DMS 273 (cell line): ENCODE results near the gene CD8A.
"Not testable (repeated sequence)": the region's sequence is repeated elsewhere in the genome, so short reads cannot be mapped to it uniquely, and the experiment has no call there.

Source experiments
- DNase-seq: peaks from one replicate; lab custom pipeline; 2025; ENCODE audit not compliant: unreplicated experiment; lab: John Stamatoyannopoulos, UW

The CD8A gene

DNA sequence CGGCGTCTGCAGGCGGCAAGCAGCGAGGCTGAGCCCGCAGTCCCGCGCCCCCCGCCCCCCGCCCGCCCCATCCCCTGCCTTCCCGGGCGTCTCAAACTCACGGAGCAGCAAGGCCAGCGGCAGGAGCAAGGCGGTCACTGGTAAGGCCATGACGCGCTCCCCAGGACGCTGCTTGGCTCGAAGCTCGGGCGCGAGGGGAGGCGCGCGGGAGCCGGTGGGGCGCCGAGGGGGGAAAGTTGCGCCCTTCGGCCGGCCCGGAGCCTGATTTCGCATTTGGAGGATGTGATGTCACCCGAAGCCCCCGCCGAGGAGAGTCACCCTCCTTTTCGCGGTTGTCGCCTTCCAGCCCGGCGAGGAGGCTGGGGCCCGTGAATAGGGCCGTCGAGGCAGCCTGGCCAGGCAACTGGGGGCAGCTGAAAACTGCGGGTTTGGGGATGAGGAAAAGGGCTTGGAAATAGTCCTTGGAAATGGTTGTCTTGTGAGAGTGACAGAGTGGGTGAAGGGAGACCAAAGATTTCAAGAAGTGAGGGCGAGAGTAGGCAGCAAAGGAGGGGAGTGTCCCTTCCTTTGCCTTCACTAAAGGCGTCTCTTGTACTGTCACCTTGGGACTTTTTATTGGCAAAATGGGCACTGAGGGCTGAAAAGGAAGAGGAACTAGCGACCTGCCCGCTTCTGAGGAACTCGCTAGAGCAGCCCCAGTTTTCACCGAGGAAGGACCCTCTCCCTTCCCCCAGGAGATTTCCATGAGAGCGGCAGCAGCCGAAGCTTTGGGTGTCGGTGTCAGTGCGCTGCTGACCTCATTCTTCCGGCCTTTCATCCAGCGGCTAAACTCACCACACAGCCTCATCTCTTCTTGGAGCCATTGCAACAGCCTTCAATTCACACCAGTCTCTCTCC, at the start of gene CD8A:
Gene CD8A, minus strand, starts transcription at position 238 of the 897 bp plus-strand sequence. Its CDS starts 88 bp downstream, at position 150.
- peak; percentile 48 for DNase-seq

DNA sequence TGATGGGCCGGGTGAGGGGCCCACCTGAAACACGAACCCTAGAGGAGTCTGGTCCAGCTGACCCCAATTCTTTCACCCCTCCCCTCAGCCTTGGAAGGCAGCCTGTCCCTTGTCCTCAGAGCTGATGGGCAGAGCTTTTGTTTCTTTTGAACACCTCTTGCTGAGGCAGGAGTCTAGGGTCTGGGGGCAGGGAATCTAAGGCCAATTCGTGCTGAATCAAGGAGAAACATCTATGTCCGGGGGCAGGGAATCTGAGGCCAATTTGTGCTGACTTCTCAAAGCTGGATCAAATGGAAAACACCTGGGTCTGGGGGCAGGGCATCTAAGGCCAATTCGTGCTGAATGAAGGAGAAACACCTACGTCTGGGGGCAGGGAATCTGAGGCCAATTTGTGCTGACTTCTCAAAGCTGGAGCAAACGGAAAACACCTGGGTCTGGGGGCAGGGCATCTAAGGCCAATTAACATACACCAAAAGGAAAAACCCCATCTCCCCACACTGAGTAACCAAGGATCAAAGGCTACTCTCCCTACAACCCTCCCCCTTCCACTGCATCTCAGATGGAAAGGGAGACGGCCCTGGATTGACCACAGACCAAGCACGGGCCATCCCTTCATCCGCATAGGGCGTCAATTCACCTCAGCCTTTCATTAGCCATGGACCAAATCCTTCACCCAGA, 49.3 kb upstream of the CD8A start:
- DNase-seq, result not testable (repeated sequence)

DNA sequence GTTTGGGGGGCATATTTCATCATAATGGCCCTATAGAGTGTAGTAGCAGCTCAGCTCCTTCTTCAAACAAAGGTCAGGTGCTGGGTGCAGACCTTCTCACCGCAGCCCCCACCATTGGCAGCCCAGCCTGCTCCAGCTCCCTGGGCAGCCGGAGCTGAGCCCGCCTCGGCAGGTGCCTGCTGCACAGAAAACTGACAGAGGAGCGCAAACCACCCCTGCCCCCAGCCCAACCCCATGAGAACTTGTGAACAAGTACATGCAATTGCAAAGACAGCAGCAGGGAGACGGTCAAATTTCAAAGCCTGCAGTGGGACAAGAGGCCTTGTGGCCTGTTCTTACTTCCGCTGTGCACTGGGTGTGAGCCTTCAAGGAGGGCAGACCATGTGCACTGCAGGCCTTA, 48.7 kb upstream of the CD8A start:
- not testable (repeated sequence) for DNase-seq

DNA sequence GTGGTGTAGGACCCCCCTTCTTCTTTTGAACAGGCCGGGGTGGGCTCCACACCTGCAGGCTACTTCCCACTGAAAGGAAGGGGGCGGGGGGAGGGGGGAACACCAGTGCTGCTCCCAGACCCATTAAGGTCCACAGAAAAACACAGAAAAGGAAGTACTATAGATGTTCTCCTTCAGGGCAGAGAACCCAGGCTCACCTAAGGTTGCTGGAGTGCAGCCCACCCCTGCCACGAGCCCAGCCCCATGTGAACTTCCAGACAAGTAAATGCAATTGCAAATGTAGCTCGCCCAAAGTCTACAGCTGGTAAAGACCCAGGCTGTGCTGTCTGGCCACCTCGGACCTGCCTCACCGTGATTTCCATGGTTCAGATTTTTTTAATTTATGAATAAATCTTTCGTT, 47.0 kb upstream of the CD8A start:
- DNase-seq, result not testable (repeated sequence)

DNA sequence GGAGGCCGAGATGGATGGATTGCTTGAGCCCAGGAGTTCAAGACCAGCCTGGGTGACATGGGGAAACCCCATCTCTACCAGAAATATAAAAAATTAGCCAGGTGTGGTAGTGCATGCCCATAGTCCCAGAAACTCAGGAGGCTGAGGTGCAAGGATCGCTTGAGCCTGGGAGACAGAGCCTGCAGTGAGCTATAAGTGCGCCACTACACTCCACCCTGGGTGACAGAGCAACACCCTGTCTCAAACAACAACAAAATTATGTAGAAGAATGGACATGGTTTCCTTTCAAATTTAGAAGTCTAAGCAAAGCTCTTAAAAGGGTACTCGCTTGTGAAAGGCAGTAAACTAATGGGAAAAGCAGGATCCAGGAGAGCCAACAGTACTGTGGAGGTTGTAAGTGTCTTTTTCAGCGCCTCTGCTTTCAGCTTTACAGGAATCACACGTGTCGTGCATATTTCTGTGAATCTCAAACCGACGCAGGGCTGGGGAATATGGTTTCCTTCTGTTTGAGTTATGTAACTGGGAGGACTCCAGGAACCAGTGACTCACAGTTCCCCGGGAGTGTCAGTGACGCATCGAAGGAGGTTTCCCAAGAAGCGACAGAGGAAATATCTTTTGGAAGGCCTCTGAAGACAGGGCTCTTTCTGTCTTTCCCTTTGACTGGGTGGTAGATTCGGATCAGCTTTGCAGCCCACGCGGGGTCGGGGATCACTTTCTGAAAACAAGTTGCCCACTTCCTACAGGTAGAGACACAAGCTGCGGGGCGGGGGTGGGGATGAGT, 46.4 kb upstream of the CD8A start:
- DNase-seq, result not testable (repeated sequence)

DNA sequence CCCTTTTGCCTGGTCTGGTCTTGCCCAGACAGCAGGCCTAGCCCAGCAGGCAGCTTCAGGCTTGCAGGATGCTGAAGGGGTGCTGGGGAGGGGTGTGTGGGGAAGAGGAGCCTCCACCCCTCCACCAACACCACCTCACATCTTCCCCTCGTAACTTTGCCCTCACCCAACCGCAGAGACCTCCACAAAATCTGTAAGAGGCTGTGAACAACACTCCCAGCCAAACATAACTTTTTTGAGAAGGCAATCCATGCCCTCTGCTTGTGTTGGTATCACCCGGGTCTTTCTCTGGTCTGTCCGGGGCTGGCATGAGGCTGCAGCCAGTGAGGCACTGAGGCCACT, 44.8 kb upstream of the CD8A start:
- not testable (repeated sequence) for DNase-seq

DNA sequence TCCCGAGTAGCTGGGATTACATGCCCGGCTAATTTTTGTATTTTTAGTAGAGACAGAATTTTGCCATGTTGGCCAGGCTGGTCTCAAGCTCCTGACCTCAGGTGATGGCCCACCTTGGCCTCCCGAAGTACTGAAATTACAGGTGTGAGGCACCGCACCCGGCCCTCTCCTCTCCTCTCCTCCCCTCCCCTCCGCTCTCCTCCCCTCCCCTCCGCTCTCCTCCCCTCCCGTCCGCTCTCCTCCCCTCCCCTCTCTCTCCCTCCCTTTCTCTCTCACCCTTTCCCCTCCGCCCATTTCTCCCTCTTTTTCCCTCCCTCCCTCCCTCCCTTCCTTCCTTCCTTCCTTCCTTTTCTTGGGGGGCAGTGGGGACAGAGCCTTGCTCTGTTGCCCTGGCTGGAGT, 42.6 kb upstream of the CD8A start:
- no peak for DNase-seq

DNA sequence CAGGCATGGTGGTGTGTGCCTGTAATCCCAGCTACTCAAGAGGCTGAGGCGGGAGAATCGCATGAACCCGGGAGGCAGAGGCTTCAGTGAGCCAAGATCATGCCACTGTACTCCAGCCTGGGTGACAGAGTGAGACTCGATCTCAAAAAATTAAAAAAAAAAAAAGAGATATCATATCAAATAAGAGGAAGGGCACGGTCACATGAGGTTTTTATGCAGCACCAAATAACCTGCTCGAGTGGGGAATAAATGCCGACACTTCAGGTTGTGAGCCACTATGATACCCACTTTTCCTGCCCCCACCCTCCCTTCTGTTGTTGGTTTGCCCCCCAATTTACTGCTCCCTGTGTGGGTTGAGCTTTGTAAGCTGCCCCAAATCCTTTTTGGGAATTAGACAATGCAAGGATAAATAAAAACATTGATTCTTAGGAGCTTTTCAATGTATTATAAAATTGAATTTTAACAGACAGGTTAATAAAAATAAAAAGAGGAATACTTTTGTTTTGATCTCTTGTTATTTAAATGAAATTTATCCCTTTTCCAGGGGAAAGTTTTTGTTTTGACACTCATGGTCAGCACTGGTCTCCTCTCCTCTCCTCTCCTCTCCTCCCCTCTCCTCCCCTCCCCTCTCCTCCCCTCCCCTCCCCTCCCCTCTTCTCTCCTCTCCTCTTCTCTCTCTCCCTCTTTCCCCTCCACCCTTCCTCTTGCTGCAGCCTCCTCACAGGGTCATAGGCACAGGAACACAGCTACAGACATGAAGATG, 41.8 kb upstream of the CD8A start:
- DNase-seq, result no peak

DNA sequence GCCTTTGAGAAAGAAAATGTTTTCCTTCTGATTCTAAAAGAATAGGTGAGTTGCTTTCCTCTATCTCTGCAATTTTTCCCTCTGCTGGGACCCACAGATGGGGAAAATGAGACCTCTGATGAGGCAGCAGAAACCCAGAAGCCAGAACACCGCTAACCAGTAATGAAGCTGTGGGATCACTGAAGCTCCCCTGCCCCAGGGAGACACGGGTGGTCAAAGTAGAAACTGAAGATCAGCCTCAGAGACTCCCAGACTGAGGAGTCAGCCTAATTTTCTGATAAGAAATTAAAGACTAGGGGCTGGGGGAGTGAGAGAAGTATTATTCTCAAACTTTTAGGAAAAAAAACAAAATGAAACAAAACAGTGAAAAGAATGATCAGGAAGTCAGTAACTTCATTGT, 40.8 kb upstream of the CD8A start:
- no peak for DNase-seq

DNA sequence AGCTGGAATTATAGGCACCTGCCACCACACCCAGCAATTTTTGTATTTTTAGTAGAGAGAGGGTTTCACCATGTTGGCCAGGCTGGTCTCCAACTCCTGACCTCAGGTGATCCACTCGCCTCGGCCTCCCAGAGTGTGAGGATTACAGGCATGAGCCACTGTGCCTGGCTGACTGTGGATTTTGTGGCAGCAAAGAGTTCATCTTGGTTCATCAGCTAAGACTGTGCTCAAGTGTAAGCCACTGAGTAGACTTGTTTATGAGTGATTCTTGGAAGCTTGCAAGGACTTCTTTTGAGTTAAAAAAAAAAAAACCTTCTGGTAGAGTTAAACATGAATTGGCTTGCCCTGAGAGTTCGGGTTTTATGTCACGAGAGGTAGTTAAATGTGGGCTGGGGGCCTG, 36.2 kb upstream of the CD8A start:
- DNase-seq, result no peak

DNA sequence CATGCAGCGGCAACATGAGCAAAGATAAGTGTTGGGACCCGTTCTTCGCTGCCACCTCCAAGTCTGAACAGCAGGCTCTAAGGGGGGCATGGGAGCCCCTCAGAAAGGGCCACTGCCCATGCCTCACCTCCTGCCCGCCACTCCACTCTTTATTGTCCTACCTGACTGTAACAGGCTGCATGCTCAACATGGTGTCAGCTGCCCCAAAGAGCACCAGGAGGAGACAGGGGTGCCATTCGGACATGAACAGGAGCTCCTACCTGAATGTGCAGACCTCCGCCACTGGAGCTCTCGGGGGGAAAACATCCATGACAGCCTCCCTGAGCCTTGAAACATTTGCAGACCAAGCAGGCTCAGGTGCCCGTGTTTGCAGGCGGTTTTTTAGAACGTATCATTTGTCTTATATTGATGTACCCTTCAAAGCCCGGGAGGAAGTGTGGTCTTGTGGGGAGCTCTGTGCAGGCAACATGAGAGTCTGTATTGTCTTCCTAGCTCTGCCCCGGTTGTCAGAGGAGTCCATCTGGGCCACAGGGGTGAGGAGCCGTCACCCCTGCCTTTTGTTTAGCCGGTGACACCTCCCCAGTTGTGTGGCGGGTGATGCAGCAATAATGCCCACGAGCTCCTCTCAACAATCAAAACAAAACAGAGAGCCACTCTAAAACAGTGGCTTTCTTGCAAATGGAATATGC, 35.1 kb upstream of the CD8A start:
- DNase-seq, result no peak

DNA sequence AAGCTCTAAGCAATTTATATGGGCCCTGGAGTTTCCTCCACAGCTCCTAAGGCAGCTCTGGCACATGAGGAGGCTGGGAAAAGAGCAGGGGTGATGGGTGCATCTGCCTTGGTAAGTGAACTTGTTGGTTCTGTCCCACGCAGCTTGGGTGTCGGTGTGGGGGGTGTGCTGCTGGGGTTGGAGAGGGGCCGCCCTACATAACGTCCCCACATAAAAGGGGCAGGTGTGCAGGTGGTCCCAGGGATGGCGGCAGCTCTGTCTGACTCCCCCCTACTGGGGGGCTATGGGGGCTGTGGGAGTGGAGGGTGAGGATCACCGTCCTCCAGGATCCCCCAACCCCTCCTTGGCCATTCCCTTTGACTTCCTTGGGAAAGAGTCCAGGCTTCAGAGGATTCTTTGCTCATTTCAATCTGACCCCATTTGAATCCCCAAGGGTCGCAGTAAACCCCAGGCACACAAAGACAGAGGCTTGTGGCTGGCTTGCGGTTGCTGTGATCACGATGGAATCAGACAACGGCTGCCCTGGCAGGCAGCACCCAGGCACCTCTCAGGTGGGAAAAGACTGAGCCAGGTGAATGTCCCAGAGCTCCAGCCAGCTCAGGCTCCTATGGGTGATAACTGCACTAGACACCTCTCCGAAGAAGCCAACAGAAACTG, 34.5 kb upstream of the CD8A start:
- DNase-seq, result no peak

DNA sequence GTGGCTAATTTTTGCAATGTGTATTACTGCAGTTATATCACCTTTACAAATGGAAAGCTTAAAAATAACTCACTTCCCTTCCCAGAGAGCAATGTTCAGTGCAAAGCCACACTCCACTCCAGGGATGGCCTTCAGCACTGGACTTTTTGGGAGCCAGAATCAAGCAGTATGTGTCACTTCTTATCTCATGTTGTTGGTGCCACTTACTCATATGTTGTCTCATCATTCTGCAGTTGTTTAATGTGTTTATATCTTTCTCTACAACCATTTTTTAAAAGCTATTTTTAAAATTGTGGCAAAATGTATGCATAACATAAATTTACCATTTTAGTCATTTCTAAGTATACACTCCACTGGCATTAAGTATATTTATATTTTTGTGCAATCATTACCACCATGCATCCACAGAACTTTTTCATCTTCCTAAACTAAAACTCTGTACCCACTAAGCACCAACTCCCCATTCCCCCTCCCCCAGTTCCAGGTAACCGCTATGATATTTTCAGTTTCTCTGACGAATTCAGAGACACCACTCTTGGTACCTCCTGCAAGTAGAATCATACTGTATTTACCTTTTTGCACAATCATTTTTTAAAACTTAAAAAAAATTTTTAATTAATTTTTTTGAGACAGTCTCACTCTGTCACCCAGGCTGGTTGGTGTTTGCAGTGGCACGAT, 32.1 kb upstream of the CD8A start:
- DNase-seq, result no peak

DNA sequence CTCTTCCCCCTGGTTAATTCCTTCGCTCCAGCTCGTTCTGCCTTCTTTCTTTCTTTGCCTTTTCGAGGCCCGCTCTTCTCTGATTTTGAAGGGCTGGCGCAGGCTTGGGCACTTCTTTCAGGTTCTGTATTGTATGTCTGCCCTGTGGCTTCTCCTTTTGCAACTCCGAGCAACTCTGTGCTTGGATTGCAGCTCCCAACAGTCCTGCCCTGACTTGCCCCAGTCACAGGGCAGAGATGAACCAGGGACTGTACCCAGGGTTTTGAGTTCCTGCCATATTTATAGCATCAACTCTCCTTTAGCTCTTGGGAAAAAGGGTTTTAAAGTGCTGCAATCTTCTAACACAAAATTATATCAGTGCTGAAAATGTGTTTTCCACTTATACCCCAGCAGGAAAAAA, 31.1 kb upstream of the CD8A start:
- DNase-seq, result no peak

DNA sequence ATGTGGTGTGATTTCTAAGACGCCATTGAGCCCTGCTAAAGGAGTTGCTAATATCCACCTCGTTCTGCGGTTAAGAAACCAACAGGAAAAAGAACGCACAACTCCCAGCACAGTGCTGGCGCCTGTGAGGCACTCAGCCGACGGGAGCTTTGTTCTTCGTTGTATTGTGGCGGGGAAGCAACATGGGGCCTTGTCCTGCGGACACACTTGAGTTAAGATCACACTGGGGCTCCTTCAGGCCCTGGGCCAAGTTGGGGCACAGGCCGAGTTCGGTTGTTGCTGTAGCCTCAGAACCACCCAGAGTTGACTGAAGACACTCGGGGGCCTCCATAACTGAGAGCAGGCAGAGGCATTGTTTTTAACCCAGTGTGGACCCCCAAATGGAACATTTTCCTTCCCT, 30.6 kb upstream of the CD8A start:
- no peak for DNase-seq

DNA sequence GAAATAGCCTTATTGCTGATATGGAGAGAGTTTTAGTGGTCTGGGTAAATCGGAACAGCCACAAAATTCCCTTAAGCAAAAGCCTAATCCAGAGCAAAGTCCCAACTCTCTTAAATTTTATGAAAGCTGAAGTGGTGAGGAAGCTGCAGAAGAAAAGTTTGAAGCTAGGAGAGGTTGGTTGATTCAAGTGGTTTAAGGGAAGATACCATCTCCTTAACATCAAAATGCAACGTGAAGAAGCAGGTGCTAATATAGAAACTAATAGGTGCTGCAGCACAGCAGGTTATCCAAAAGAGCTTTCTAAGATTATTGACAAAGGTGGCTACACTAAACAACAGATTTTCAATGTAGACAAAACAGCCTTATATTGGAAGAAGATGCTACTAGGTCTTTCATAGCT, 28.2 kb upstream of the CD8A start:
- no peak for DNase-seq

DNA sequence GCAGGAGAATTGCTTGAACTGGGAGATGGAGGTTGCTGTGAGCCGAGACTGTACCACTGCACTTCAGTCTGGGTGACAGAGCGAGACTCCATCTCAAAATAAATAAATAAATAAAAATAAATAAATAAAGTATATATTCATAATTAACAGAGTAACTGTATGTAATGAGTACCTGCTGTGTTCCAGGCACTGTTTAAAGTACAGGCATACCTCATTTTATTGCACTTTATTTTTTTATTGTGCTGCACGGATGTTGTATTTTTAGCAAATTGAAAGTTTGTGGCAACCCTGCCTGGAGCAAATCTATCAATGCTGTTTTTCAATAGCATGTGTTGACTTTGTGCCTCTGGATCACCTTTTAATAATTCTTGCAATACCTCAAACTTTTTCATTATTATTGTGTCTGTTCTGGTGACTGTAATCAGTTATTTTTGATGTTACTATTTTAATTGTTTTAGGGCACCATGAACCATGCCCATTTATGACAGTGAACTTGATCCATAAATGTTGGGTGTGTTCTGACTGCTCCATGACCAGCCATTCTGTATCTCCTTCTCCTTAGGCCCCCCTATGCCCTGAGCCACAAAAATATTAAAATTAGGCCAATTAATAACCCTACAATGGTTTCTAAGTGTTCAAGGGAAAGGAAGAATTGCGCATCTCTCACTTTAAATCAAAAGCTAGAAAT, 27.5 kb upstream of the CD8A start:
- DNase-seq, result no peak

DNA sequence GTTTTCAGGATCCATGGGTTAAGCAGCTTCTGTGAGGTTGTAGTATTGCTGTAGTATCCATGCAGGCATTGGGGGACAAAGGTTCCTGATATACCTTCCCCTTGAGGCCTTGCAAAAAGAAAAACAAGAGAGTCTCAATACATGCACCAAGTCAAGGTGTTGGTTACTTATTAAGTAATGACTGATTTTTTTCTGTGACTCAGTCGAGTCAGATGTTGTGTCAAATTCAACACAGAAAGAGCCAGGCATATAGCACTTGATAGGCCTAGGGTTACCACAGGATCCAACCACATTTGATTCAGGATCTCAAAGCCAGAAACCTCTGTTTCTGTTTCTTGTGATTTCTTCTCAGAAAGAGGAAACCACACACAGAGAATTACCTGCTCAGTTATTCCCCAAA, 24.9 kb upstream of the CD8A start:
- DNase-seq, result no peak
